Stimulated activated CD4-positive, alpha-beta T cell treated with anti-CD3 and anti-CD28 coated beads, Interleukin-12 subunit alpha, Interleukin-12 subunit beta, amount 100 ng/mL, for 24 hours (primary cell): Measurements from ENCODE around the gene UBE2J2.

Experiments
- DNase-seq, 2 experiments: peaks; one replicate each; pipeline ENCODE4 v3.0.0-alpha.2; 2020; ENCODE audit warnings: low read depth in 2 of 2

Gene UBE2J2

DNA sequence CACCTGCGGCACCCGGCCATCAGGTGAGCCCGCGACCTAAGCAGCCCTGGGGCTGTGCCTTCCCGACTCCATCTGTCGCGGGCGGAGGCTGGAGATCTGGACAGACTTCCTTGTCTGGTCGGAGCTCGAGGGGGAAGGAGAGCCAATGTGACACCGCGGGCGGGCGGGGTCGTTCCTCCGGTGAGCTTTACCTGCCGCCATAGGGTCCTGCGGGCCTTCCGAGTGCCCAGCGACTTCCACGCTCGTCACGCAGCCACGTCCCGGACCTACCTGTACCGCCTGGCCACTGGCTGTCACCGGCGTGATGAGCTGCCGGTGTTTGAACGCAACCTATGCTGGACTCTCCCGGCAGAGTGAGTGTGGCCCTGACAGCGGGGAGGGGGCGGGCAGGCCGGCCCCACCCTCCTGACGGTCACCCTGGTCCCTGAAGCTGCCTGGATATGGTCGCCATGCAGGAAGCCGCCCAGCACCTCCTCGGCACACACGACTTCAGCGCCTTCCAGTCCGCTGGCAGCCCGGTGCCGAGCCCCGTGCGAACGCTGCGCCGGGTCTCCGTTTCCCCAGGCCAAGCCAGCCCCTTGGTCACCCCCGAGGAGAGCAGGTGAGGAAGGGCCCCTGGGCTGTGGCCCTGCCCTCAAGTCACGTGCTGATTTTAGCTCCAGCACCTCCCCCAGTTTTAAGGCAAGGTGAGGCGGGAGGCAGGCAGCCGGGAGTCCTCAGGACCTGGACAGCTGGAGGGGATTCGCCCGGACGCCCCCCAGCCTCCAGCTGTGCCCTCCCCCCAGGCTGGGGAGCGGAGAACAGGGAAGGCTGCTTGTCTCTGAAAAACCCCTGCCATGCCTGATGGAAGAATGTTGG is 35.8 kb upstream of the UBE2J2 start:
- no peak for DNase-seq

DNA sequence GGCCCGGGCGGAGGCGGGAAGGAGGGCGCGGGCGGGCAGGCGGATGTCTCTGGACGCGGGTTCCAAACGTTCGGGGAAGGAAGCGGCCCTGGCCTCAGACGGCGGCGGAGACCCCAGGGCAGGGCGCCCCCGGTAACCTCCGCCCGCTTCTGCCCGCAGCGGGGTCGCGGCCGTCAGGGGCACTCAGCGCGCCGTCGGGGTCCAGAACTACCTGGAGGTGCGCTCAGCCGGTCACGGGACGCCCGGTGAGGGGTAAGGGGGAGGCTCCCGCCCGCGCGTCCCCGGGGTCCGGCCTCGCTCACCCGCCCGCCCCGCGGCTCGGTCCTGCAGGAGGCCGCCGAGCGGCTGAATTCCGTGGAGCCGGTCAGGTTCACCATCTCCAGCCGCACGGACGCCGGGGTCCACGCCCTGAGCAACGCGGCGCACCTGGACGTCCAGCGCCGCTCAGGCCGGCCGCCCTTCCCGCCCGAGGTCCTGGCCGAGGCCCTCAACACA is 35.1 kb upstream of the UBE2J2 start:
- no peak for DNase-seq

DNA sequence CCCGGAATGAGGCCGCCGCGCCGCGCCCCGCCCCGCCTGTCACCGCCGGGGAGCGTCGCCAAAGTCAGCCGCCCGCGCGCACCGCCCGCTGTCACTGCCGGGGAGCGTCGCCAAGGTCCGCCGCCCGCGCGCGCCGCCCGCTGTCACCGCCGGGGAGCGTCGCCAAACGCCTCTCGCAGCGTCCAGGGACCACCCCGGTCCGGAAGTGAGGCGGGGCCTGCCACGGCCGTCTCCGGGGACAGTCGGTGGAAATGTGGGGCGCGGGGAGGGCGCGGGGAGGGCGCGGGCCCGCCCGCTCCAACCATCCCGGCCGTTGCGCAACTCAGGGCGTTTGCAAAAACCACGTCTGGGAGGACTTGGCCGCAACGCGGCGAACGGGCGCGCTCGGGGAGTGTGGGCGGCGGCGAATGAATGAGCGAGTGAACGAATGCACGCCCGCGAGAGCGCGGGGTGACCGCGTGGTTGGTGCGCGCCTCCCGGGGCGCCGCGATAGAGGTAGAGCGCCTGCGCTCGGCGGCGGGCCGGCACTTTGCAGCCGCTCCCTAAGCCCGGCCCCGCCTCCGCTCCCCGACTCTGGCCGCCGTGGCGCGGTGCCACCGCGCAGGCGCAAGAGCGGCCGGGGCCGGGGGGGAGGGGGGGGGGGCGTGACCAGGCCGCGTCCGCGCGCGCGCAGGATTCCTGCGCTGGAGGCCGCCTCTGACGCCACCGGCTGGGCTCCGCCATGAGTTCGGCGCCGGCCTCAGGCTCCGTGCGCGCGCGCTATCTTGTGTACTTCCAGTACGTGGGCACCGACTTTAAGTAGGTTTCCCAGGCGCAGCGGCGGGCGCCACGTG is 34.5 kb upstream of the UBE2J2 start, which contains the start of the genes ACAP3 and PUSL1:
TSS of gene ACAP3 (minus strand) at position 8 of the 833 bp plus-strand sequence. CDS start 115 bp downstream, outside the sequence.
TSS of gene PUSL1 (plus strand) at position 675 of the 833 bp plus-strand sequence. CDS start at position 722, 47 bp downstream.
- peak; percentile 76 to 79 for DNase-seq

DNA sequence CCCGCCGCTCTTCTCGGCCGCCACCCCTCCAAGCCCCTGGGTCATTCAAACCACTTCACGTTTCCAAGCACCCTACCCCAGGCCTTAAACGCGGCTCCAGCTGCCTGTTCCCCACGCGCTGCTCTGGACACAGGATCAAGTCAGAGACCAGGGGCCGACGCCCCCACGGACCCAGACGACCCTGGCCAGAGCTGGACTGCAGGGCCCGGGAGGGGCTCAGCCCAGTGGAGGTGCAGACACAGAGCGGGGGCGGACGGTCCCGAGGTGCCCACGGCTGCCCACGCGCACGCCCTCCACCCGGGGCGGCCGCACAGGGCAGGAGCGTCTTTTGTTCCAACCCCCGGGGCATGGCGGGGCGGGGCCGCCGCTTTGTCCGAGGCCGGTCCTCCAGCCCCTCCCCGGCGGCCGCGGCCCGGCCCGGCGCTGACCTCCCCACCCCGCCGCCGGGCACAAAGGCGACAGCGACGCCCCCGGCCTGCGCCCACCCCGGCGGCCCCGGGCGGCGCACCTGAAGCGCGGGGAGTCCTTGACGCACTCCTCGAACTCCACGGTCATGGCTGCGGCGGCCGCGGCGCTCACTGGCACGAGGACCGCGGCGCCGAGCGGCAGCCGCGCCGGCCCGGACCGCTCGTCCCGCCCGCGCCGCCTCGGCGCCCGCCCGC is 33.7 kb upstream of the UBE2J2 start:
- DNase-seq, result no peak

DNA sequence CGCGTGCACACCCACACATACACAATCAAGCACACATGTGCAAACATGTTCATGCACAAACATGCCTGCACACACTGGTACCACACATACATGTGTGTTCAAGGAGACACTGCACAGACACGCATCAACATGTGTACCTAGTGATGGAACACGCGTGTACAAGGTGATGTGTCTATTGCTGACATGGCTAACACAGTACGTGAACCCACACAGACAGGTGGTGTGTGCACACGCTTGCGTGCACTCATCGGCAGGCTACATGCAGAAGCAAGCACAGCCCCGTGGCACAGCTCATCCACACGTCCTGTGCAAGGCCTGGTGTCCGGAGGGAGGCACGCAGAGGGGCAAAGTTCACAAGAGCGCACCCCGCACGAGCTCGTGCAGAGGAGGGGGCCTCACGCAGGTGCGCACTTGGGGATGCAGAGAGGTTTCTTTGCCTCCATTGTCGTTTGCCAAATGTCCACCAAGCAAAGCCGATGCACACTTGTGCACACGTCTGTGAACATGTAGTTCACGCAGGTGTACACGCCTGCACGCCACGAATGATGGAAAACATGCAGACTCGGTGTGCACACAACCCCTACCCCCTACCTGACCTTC is 33.1 kb upstream of the UBE2J2 start:
- DNase-seq, result no peak

DNA sequence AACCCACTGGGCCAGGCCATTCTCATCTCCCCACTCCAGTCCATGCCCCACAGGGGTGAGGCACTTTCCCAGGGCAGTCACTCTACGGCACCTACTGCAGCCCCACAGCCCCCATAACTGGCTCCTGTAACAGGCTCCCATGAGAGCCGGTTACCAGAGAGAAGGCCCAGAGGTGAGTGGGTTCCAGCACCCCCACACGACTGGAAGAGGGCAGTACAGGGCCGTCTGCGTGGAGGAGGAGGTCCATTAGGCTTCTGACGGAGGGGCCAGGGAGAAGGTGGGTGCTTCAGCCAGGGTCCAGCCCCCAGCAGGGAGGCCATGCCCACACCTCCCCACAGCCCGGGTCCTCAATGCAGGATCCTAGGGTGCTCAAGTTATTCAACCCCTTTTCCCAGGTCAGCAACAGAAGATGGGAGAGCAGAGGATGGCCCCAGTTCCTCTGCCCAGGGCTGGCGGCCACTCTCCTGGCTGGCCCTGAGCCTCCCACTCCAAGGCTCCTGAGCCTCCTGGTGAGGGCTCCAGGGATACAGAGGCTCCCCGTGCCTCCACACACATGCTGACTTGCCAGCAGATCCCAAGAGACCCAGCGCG is 32.5 kb upstream of the UBE2J2 start:
- DNase-seq, result no peak

DNA sequence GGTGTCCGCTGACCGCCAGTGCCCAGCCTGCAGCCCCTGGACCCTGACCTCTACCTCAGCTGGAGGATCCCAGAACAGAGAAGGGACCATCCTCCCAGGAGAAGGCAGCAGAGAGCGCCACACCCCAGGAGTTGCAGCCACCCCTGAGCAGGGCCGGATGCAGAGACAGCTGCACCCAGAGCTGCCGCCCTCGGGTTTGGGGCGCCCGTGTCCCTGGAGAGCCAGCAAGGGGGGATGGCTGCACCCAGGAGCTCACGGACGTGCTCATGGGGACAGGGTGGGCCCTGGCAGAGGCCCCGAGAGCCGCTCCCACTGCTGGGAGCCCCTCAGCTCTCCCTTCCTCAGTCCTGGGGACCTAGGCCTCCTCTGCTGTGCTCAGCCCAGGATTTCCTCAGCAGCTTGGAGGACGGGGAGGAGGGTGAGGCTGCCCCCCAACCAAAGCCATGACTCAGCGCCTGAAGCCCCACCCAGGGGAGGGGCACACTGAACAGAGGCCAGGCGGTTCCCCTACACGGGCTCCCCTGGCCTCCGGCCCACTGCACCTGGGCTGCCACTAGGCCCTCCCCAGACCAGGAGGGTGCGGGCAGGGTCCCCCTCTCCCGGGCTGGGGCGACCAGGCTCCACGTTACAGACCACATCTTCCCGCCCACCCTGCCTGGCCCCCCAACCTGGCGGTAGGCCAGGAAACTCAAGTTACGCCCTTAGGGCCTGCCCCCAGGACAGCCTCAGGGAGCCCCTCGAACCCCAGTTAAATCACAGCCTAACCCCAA is 31.8 kb upstream of the UBE2J2 start:
- peak in 1 of 2 experiments; percentile 59 for DNase-seq

DNA sequence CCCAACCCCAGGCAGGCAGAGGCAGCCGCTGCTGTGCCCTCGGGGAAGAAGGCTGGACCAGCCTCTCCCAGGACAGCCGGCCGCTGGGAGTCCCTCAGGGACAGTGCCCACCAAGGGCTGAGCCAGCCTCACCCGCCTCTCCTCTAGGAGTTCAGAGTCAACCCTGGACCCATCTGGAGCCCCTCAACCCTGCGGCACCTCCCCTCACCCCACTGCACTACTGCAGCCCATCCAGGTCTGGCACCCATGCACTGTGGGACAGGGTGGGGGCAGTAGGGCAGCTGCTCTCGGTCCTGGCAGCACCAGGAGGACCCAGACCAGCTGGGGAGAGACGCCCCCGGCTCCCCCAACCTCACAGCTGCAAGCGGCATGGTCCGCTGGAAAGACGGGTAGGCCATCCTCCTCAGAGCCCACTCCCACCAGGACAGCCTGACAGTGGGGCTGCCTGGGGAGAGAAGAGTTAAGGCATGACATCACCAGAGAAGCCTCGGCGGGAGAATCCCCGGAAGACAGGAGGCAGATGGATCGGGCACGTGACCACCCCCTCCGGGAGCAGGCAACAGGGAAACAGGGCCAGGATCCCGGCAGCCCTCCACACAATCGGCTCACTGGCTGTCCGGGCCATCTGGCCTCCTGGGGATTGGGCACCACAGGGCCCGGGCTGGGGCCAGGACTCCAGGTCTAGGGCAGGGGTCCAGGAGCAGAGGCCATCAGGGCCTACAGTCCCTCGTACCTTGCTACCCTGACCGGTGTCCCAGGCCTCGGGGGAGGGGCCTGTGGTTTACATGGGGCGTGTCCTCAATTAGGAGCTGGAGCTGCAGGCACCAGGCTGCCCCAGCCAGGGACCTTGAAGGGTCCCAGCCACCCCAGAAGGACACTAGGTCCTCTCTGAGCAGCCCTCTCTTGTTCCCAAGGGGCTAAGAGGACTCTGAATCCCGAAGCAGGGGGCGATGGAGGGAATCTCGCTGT is 31.0 kb upstream of the UBE2J2 start:
- DNase-seq, result no peak

DNA sequence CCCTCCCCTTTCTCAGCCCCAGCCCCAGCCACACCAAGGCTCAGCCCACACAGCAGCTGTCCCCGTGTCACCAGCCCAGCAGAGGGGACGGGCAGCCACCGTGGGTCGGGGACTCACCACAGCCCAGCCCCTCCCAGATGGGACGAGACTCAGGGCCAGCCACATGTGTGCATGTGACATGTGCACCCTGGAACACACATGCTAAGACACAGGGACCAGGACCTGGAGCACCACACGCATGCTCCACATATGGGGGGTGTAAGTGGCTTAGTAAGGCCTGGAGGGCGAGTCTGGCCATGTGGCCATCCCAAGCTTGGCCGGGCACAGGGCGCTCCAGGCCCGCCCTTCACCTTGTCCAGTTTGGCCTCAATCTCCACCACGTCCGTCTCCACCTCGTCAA is 30.1 kb upstream of the UBE2J2 start:
- DNase-seq, result no peak

DNA sequence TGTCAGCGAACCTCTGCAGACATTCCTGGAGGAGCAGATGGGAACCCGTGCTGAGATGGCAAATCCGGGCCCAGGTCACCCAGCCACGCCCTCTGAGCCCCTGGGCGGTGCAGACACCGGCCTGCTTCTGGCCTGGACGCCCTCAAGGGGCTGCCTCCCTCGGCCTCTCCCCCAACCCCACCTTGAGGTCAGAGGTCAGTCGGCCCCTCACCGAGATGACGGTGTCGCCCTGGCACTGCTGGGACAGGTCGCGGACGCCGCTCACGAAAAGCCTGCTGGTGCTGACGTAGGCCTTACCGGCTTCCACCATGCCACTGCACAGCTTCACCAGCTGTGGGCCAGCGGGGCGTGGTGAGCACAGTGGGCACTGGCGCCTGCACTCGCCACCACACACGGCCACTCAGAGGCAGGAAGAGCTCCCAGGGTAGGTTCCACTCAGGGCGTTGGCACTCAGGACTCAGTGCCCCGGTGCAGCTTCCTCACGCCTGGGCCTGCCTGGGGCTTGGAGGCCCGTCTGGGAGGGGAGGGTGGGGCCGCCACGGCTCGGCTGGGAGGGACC is 29.4 kb upstream of the UBE2J2 start:
- no peak for DNase-seq

DNA sequence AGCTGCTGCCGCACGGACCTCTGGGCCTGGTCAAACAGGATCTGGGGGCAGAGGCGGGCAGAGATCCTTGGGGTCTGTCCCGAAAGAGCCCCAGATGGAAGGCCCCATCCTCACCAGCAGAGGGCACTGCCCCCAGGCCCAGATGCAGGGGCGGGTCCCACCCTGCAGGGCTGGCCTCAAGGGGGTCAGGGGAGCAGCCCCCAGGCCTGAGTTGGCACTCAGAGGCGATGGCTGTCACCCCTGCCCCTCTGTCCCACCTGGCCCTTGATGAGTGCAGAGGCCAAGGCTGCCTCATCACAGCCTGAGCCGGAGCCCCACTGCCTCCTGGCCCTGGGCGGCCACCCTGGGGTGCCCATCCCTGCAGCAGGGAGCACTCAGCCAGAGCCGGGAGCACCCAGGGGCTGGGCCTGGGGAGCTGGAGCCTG is 28.4 kb upstream of the UBE2J2 start:
- DNase-seq, result no peak

DNA sequence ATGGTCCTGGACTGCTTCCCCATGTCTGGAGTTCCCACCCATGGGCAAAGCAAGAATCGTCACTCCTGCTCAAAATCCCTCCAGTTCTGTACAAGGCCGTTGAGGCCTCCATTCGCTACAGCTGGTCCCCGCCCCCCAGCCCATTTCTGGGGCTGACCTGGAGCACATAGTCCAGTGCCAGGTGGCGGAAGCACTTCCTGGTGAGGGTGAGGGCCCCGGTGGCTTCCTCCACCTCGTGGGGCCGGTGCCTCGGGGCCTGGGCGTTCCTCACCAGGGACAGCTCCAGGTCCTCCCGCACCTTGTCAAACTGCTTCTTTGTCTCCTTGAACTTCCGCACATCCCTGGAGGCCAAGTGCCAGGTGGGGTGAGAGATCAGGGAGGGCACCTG is 26.7 kb upstream of the UBE2J2 start:
- no peak for DNase-seq

DNA sequence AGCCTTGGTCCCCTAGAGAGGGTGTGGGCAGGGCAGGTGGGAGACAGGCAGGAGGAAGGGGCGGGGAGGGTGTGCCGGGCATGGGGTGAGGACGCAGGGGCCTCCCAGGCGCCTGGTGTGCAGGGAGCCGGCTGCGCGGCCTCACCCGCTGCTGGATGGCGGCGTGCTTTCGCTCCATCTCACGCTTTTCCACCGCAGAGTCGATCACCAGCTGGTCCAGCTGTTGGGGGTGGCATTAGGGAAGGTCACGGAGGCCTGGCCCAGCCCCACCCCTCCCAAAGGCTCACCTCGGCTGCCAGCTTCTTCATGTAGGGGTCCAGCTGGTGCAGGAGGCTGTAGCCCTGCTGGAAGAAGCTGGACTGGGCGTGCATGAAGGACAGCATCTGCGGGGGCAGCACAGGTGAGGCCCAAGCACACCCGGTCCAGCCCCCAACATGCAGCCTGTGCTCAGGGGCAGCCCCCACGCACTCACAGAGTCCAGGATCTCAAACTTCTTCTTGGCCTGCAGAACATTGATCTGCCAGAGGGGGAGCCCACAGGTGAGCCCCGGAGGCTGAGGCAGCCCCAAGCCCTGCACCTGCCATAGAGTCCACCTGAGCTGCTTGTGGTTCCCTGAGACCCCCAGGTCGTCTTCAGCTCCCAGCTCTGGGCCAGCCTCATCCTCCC is 26.2 kb upstream of the UBE2J2 start:
- DNase-seq, result no peak

DNA sequence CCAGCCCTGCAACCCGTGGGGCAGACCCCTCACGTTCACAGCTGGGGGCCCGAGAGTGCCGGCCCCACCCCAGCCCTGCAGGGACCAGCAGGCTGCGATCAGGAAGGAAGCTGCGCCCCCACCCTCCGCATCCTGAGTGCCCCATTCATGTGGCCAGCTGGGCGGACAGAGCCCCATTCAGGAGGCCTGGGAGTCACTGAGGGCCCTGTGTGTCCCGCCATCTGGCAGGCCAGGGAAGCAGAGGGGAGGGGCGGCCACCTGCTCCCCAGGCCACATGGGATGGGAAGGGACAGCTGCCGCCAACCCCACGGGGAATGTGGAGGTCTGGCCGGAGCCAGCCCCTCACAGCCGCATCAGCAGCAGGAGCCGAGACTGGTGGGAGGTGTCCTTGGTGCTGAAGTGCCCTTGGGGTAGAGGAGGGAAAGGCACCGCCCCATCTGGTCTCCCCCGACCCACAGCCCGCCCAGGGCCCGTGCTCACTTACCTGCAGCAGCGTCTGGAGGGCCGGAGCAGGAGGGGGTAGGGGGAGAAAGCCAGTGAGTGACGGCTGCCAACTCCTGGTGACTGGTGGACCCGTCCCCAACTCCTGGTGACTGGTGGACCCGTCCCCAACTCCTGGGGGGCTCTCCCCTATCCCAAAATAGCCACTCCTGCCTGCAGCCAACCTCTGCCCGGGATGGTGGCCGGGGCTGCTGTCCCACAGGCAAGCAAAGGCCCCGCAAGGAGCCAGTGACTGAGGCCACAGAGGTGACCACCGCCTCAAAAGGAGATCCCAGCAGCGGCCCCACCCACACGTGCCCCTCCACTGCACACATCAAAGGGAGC is 25.4 kb upstream of the UBE2J2 start:
- no peak for DNase-seq

DNA sequence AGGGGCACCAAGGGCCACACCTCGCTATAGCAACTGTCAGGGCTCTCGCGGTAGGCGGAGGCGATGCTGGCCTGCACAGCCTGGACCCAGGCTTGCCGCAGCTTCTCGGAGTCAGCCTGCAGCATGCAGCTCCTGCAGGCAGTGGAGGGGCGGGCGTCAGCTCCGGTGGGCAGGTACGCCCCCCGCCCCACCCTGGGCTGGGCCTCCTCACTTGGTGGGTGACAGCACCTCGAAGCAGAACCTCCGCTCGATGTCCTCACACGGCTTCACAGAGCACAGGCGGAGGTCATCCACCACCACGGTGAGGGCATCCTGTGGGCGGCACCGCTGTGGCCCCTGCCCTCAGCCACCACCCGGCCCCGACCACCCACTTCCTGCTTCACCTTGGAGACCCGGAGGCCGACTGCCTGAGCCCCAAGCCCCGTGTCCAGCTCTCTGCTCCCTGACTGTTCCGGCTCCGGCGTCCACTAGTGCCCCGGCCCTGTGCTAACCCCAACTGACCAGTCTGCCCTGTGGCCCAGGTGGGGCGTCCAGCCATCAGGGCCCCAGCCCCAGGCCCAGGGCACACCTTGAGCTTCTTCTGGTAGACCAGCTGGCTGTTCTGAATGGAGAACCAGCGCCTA is 24.3 kb upstream of the UBE2J2 start:
- no peak for DNase-seq

DNA sequence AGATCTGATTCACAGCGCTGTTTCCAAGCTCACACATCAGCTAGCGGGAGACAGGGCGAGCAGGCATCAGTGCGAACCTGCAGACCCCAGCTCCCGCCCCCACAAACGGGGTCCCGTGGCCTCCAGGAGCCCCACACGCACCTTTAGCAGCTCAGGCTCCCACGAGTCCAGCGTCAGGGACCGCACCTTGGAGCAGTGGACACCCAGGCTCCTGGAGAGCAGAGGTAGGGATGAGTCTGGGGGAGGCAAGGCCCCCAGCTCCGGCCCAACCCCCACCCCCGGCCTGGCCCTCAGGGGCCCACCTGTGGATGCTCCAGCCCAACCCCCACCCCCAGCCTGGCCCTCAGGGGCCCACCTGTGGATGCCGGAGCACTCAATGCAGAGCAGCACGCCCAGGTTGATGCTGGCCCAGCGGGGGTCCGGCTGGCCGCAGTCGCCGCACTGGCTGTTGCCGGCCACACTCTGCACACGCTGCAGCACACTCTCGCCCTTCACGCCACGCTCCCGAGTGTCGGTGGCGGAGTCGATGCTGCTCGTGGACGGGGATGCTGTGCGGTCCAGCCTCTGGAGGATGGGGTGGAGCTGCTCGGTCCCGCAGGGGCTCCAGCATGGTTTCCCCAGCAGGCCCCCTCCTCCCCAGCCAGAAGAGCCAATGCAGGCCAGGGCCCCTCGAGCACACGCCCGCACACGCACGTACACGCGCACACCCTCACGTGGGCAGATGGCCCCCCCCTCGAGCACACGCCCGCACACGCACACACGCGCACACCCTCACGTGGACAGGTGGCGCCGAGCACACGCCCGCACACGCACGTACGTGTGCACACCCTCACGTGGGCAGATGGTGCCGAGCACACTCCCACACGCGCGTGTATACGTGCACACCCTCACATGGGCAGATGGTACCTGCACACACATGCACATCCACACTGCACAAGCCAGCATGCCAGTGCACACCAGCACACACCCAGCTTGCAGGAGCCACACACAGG is 22.7 kb upstream of the UBE2J2 start:
- DNase-seq, result no peak
